SK-N-SH treated with all-trans-retinoic acid at 6 μM for 48 hours (cell line): ENCODE data around the gene ACKR2.

Experiments
- ATAC-seq: fragments of 200-7000 bp; cut with Tn5 transposase; 3 replicates; pipeline ENCODE4 v1.9.1; 2020; ENCODE audit warnings: mild to moderate bottlenecking, moderate library complexity
- ARNTL ChIP-seq: fragments of 450-650 bp; formaldehyde crosslinking; IDR thresholded peaks from 2 replicates; pipeline ENCODE4 v1.5.0; 2020; ENCODE audit warnings: low read depth, mild to moderate bottlenecking, moderate library complexity, borderline replicate concordance
- BACH2 ChIP-seq: fragments of 250-450 bp; sonication (Bioruptor Pico); IDR thresholded peaks from 2 replicates; pipeline ENCODE4 v1.9.0; 2021; ENCODE audit warnings: mild to moderate bottlenecking, borderline replicate concordance
- CREB5 ChIP-seq: fragments of 250-450 bp; sonication (Bioruptor Pico); IDR thresholded peaks from 2 replicates; pipeline ENCODE4 v1.5.1; 2020; ENCODE audit warnings: low read depth, mild to moderate bottlenecking, moderate library complexity
- CSDC2 ChIP-seq: fragments of 250-450 bp; sonication (Bioruptor Pico); IDR thresholded peaks from 2 replicates; pipeline ENCODE4 v1.5.0; 2020; ENCODE audit warnings: mild to moderate bottlenecking, moderate library complexity
- CSRNP3 ChIP-seq: fragments of 250-450 bp; sonication (Bioruptor Pico); IDR thresholded peaks from 2 replicates; pipeline ENCODE4 v1.5.1; 2021; ENCODE audit warnings: mild to moderate bottlenecking, moderate library complexity
- ESRRG ChIP-seq: fragments of 250-450 bp; sonication (Bioruptor Pico); IDR thresholded peaks from 2 replicates; pipeline ENCODE4 v1.6.1; 2021; ENCODE audit warnings: mild to moderate bottlenecking
- ISL1 ChIP-seq: fragments of 250-450 bp; sonication (Bioruptor Pico); IDR thresholded peaks from 2 replicates; pipeline ENCODE4 v2.1.2; 2022; ENCODE audit warnings: mild to moderate bottlenecking, moderate library complexity
- POU6F1 ChIP-seq: fragments of 250-450 bp; sonication (Bioruptor Pico); IDR thresholded peaks from 2 replicates; pipeline ENCODE4 v1.8.0; 2021; ENCODE audit warnings: low read depth, mild to moderate bottlenecking, moderate library complexity, borderline replicate concordance
- PPARA ChIP-seq: fragments of 250-450 bp; sonication (Bioruptor Pico); IDR thresholded peaks from 2 replicates; pipeline ENCODE4 v1.5.0; 2020; ENCODE audit warnings: mild to moderate bottlenecking, borderline replicate concordance
- RARB ChIP-seq: fragments of 250-450 bp; sonication (Bioruptor Pico); IDR thresholded peaks from 2 replicates; pipeline ENCODE4 v1.8.0; 2021; ENCODE audit warnings: mild to moderate bottlenecking, moderate library complexity
- SNAI2 ChIP-seq: fragments of 250-450 bp; sonication (Bioruptor Pico); IDR thresholded peaks from 2 replicates; pipeline ENCODE4 v1.5.0; 2020; ENCODE audit warnings: mild to moderate bottlenecking, moderate library complexity
- TCF4 ChIP-seq: fragments of 250-450 bp; sonication (Bioruptor Pico); IDR thresholded peaks from 2 replicates; pipeline ENCODE4 v1.8.0; 2021; ENCODE audit warnings: mild to moderate bottlenecking, moderate library complexity, borderline replicate concordance
- TOX ChIP-seq: fragments of 250-450 bp; sonication (Bioruptor Pico); IDR thresholded peaks from 2 replicates; pipeline ENCODE4 v1.8.0; 2021; ENCODE audit warnings: mild to moderate bottlenecking, moderate library complexity, borderline replicate concordance
- TSHZ2 ChIP-seq: fragments of 250-450 bp; sonication (Bioruptor Pico); IDR thresholded peaks from 2 replicates; pipeline ENCODE4 v1.5.0; 2020; ENCODE audit warnings: mild to moderate bottlenecking, moderate library complexity
- ZFP3 ChIP-seq: fragments of 250-450 bp; sonication (Bioruptor Pico); IDR thresholded peaks from 2 replicates; pipeline ENCODE4 v1.5.0; 2020; ENCODE audit warnings: mild to moderate bottlenecking, moderate library complexity
- ZFP30 ChIP-seq: fragments of 450-650 bp; formaldehyde crosslinking; IDR thresholded peaks from 2 replicates; pipeline ENCODE4 v1.5.0; 2022; ENCODE audit warnings: mild to moderate bottlenecking, moderate library complexity
- ZNF565 ChIP-seq: fragments of 450-650 bp; formaldehyde crosslinking; conservative IDR thresholded peaks from 2 replicates; pipeline ENCODE4 v1.5.0; 2020; ENCODE audit warnings: low read depth, mild to moderate bottlenecking, moderate library complexity
- ZNF70 ChIP-seq: fragments of 450-650 bp; formaldehyde crosslinking; IDR thresholded peaks from 2 replicates; pipeline ENCODE4 v1.5.0; 2020; ENCODE audit warnings: mild to moderate bottlenecking, moderate library complexity
- ZNF8 ChIP-seq: fragments of 450-650 bp; formaldehyde crosslinking; IDR thresholded peaks from 2 replicates; pipeline ENCODE4 v1.5.0; 2020; ENCODE audit warnings: mild to moderate bottlenecking, moderate library complexity

Gene ACKR2

GRCh38 chr3:42843713-42844411, 34.6 kb downstream of the ACKR2 start (continued):
- TF ChIP-seq CSRNP3 (CRISPR knock-in tag) (no peak), RARB (no peak)

- no peak for ATAC-seq
- TF ChIP-seq ZNF565 (CRISPR knock-in tag): no peak
- no peak for TF ChIP-seq RARB
- no peak for TF ChIP-seq TCF4 (CRISPR knock-in tag)
- TF ChIP-seq ESRRG (CRISPR knock-in tag): no peak
- TF ChIP-seq TOX: no peak
- no peak for TF ChIP-seq TSHZ2 (CRISPR knock-in tag)
- TF ChIP-seq ZNF8 (CRISPR knock-in tag): no peak
- TF ChIP-seq ISL1: no peak
- no peak for TF ChIP-seq ZNF70 (CRISPR knock-in tag)
- TF ChIP-seq ARNTL (CRISPR knock-in tag): no peak
- no peak for TF ChIP-seq POU6F1 (CRISPR knock-in tag)
- TF ChIP-seq ZFP3: no peak
- no peak for TF ChIP-seq ZFP30 (CRISPR knock-in tag)
- no peak for TF ChIP-seq CSDC2 (CRISPR knock-in tag)
- no peak for TF ChIP-seq BACH2 (CRISPR knock-in tag)
Observed at GRCh38 chr3:42844412-42844713, 35.1 kb downstream of the ACKR2 start.

GRCh38 chr3:42844815-42845214, 35.6 kb downstream of the ACKR2 start:
- TF ChIP-seq TCF4 (CRISPR knock-in tag) (no peak), RARB (no peak), ESRRG (CRISPR knock-in tag) (no peak), TSHZ2 (CRISPR knock-in tag) (no peak), ISL1 (no peak), CREB5 (CRISPR knock-in tag) (no peak), SNAI2 (CRISPR knock-in tag) (no peak), PPARA (no peak), ZNF565 (CRISPR knock-in tag) (no peak), ZNF8 (CRISPR knock-in tag) (no peak), CSRNP3 (CRISPR knock-in tag) (no peak)
- ATAC-seq: no peak
